Hepatocyte (in vitro differentiated cells): Measurements from ENCODE around the gene APOA5.

Source experiments
- EZH2phosphoT487 ChIP-seq: fragments of 200-600 bp; sonication (generic); IDR thresholded peaks from one replicate; pipeline ENCODE4 v1.6.1; 2018; ENCODE audit warnings: antibody characterized with exemption, mild to moderate bottlenecking, low read depth, moderate library complexity; ENCODE audit not compliant: unreplicated experiment, severe bottlenecking
- TF ChIP-seq, protein P1 (sequence below): fragments of 200-600 bp; sonication (generic); IDR thresholded peaks from 2 replicates; pipeline ENCODE4 v1.5.1; 2016; ENCODE audit warnings: antibody characterized with exemption, mild to moderate bottlenecking; ENCODE audit not compliant: poor library complexity

- TF ChIP-seq, protein P1, sequence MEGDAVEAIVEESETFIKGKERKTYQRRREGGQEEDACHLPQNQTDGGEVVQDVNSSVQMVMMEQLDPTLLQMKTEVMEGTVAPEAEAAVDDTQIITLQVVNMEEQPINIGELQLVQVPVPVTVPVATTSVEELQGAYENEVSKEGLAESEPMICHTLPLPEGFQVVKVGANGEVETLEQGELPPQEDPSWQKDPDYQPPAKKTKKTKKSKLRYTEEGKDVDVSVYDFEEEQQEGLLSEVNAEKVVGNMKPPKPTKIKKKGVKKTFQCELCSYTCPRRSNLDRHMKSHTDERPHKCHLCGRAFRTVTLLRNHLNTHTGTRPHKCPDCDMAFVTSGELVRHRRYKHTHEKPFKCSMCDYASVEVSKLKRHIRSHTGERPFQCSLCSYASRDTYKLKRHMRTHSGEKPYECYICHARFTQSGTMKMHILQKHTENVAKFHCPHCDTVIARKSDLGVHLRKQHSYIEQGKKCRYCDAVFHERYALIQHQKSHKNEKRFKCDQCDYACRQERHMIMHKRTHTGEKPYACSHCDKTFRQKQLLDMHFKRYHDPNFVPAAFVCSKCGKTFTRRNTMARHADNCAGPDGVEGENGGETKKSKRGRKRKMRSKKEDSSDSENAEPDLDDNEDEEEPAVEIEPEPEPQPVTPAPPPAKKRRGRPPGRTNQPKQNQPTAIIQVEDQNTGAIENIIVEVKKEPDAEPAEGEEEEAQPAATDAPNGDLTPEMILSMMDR = no peak
- TF ChIP-seq EZH2phosphoT487 = no peak
Observed at GRCh38 chr11:116791813-116792143, at the start of gene APOA5.
